Measurements from ENCODE around the gene TINCR.

Gene TINCR

GRCh38 chr19:5588906-5589676 is 21.3 kb upstream of the TINCR start:
- no peak for DNase-seq

DNA sequence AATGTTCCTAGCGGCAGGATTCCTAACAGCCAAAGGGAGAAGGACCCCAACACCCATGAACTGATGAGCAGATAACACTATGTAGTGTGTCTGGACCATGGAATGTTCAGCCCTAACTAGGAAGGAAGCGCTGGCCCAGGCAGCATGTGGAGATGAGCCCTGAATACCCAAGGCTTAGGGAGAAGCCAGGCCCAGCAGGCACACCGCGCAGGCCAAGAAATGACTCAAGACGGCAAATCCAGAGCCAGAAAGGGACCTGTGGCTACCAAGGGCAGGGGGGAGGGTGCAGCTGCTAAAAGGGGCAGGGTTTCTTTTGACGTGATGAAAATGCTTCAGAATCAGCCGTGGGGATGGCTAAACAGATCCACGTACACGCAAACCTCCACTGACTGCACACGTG is 20.7 kb upstream of the TINCR start:
- DNase-seq, result no peak

DNA sequence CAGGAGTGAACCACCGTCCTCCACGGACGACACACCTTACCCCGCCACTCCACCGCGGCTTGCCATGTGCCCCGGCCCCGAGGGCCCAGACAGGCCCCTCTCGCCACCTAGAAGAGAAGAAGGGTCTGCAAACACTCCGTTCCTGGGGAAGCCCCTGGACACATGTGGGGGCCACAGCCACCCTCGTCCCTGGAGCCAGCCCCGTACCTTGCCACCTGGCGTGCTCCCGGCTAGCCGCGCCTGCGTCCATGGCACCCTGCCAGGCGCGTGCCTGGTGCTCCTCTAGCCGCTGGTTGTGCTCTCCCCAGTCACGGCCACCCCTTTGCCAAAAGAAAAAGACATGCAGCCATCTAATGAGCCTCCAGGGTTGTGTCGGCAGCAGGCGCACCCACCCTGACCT is 19.9 kb upstream of the TINCR start:
- no peak for DNase-seq

GRCh38 chr19:5587071-5587455 is 19.3 kb upstream of the TINCR start:
- no peak for DNase-seq

- no peak for DNase-seq
Measured at GRCh38 chr19:5586300-5587070, 18.7 kb upstream of the TINCR start.

DNA sequence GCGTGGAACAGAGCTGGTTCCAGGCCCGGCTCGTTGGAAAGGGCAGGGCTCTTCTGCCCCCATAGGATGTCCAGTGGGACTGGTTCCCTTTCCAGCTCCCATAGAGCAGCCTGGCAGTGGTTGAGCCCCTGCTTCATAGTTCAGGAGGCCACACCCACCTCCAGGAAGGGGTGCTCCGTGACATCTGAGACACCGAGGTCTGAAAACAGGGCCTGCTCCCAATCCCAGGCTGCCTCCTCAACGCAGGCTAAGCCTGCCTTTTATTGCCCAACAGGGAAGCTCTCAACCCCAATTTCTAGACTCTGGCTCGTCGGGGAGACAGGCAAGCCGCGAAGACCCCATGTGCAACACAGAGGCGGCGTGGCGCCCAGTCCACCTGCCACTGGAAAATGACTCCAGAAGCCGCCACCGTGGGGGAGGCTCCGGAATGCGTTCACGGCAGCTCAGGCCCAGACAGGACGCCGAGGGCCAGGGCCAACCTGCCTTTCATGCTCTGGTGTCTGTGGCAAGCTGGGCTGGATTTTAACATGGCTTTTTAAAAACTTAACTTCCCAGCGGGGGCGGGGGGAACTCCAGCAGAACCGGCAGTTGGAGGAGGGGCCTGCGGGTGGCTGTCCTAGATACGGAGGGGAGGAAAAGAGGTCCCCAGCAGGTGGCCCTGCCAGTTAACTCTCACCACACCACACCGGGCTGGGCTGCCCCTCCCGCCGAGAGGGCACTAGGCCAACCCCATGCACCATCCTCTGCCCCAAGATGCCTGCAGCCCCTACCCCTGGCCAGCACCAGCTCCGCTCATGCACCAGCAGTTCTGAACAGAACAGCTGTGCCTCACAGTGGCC is 17.9 kb upstream of the TINCR start:
- DNase-seq, result no peak

GRCh38 chr19:5580161-5580571 is 12.4 kb upstream of the TINCR start:
- DNase-seq, result peak; percentile 45

DNA sequence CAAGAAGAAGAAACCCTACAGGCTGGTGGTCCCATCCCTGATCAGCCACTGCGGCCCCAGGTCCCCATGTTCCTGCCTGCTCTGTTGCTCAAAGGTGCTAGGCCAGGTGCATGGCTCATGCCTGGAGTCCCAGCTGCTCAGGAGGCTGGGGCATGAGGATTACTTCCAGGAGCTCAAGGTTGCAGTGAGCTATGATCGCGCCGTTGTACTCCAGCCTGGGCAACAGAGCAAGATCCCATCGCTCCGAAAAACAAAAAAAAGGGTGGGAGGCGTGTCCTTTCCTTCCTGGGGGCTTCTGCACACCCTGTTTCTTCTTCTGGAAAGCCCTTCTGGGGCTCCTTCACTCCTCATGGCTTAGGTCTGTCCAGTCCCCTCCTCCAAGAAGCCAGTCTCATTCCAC is 11.9 kb upstream of the TINCR start:
- DNase-seq, result no peak

DNA sequence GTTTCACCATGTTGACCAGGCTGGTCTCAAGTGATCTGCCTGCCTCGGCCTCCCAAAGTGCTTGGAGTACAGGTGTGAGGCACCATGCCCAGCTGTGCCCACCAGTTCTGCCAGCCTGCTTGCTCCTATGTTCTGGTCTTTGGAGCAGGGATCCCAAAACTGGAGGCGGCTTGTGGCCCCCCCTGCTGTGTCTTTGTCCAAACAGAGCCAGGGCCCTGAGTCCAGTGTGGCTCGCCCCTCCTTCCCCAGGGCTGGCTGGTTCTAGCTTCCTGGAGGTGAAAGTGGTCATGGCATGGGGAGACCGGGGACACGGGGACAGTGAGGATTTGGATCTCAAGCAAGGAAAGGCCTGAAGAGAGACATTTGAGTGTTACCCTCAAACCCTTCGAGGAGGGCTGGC is 11.5 kb upstream of the TINCR start:
- DNase-seq, result no peak

- DNase-seq, result peak; percentile 54
Measured at GRCh38 chr19:5578097-5578846, 10.5 kb upstream of the TINCR start.

DNA sequence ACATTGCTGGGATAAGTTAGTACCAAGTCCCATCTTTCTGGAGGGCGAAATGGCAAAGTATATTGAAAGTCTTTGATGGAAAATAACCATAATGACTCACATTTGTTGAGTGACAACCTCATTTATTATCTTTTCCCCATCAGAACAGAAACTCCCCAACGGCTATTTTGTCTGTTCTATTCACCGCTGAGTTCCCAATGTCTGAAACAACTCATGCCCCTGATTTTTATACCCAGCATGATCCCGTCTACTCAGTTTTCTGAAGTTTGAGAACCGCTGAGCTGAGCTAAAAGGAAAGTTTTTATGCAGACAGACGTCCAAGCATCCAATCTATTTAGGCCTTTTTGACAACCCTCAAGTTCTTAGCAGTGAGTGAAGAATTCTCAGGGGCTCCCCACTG is 7.8 kb upstream of the TINCR start:
- no peak for DNase-seq

- DNase-seq, result peak; percentile 11
Measured at GRCh38 chr19:5572556-5573286, 5.0 kb upstream of the TINCR start.

DNA sequence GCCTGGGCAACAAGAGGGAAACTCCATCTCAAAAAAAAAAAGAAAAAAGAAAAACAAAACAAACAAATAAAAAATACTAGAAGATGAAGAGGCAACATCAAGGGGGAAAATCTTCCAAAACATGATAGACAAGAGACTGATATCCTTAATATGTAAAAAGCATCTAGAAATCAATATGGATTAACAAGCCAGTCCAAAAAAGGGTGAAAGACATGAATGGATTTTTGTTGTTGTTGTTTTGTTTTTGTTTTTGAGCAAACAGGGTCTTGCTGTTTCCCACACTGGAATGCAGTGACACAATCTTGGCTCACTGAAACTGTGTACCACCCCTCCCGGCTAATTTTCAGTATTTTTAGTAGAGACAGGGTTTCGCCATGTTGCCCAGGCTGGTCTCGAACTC is 4.0 kb upstream of the TINCR start:
- no peak for DNase-seq

DNA sequence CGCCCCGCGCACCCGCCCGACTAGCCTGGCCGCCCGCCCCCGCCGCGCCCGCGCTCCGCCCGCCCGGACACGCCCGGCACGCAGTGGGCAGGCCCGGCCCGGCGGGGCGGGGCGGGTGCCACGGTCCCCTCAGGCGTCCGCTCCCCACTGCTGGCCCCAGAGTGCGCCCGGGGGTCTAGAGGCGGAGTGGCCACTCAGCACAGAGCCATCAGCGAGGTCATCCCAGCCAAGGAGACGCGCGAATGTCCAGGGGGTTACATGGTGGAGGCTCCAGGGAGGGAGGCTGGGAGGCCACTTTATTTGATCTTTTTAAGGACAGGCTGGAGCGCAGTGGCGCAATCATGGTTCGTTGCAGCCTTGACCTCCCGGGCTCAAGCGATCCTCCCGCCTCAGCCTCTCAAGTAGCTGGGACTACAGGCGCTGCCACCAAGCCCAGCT is 236 bp upstream of the TINCR start:
- DNase-seq, result peak; percentile 32

GRCh38 chr19:5564930-5565329 is 2.8 kb downstream of the TINCR start:
- DNase-seq, result no peak

- DNase-seq, result no peak
Measured at GRCh38 chr19:5563935-5564612, 3.7 kb downstream of the TINCR start.

GRCh38 chr19:5563008-5563431 is 4.7 kb downstream of the TINCR start:
- no peak for DNase-seq

GRCh38 chr19:5562280-5562679 is 5.5 kb downstream of the TINCR start:
- DNase-seq, result no peak

DNA sequence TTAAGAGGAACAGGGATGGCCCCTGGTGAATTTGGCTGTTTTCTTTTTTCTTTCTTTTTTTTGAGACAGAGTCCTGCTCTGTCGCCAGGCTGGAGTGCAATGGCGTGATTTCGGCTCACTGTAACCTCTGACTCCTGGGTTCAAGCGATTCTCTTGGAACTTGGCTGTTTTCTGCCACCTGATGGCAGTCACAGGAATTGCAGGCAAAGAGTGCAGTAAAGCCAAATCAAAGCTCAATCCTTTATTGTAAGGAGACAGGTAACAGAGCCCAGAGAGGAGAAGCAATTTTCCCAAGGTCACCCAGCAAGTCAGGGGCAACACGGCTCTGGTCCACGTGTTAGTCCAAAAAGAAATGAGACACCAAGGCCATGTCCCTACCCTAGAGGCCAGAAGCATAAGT is 6.2 kb downstream of the TINCR start:
- DNase-seq, result no peak

GRCh38 chr19:5560156-5560555 is 7.6 kb downstream of the TINCR start:
- no peak for DNase-seq

- no peak for DNase-seq
Measured at GRCh38 chr19:5559804-5560133, 8.0 kb downstream of the TINCR start.

Measured in NCI-H2227 treated with DMSO at 0.1 percent for 48 hours (cell line).